Measurements from ENCODE around the gene ADH1C.

ADH1C gene

GRCh38 chr4:99321241-99322191 lies 31.0 kb downstream of the ADH1C start, which contains the start of gene ADH1B:
Gene ADH1B, minus strand, starts transcription at chr4:99321401. Its CDS starts 70 bp downstream, at chr4:99321331.
- TF ChIP-seq TAF1 (IDR thresholded peaks at IDR 0.05; ENCODE audit: borderline replicate concordance, insufficient read depth, low read length) (no peak), SIN3A (IDR thresholded peaks at IDR 0.05; ENCODE audit: borderline replicate concordance, insufficient read depth, low read length) (no peak), POLR2AphosphoS5 (IDR thresholded peaks at IDR 0.05; ENCODE audit: low read depth, low read length) (no peak), FOXP2 (optimal IDR thresholded peaks at IDR 0.05; ENCODE audit: borderline replicate concordance, extremely low read depth, extremely low read length, insufficient read depth) (no peak), REST (IDR thresholded peaks at IDR 0.05; ENCODE audit: insufficient read depth in 1 of 2, low read depth in 2 of 2, low read length in 2 of 2) (no peak)

- TF ChIP-seq REST (IDR thresholded peaks at IDR 0.05; ENCODE audit: insufficient read depth in 1 of 2, low read depth in 2 of 2, low read length in 2 of 2), result no peak
- no peak for TF ChIP-seq TAF1 (IDR thresholded peaks at IDR 0.05; ENCODE audit: borderline replicate concordance, insufficient read depth, low read length)
- no peak for TF ChIP-seq POLR2AphosphoS5 (IDR thresholded peaks at IDR 0.05; ENCODE audit: low read depth, low read length)
- TF ChIP-seq FOXP2 (optimal IDR thresholded peaks at IDR 0.05; ENCODE audit: borderline replicate concordance, extremely low read depth, extremely low read length, insufficient read depth), result no peak
- no peak for TF ChIP-seq SIN3A (IDR thresholded peaks at IDR 0.05; ENCODE audit: borderline replicate concordance, insufficient read depth, low read length)
Observed at GRCh38 chr4:99317354-99317753, 35.2 kb downstream of the ADH1C start.

- TF ChIP-seq REST (IDR thresholded peaks at IDR 0.05; ENCODE audit: insufficient read depth in 1 of 2, low read depth in 2 of 2, low read length in 2 of 2) (no peak), POLR2AphosphoS5 (IDR thresholded peaks at IDR 0.05; ENCODE audit: low read depth, low read length) (no peak)
Observed at GRCh38 chr4:99315839-99316238, 36.7 kb downstream of the ADH1C start.

- TF ChIP-seq REST (IDR thresholded peaks at IDR 0.05; ENCODE audit: insufficient read depth in 1 of 2, low read depth in 2 of 2, low read length in 2 of 2), result no peak
- no peak for TF ChIP-seq SIN3A (IDR thresholded peaks at IDR 0.05; ENCODE audit: borderline replicate concordance, insufficient read depth, low read length)
- TF ChIP-seq FOXP2 (optimal IDR thresholded peaks at IDR 0.05; ENCODE audit: borderline replicate concordance, extremely low read depth, extremely low read length, insufficient read depth), result no peak
Observed at GRCh38 chr4:99314211-99314610, 38.3 kb downstream of the ADH1C start.

Data from PFSK-1 (cell line).